HEK293T (cell line): ENCODE measurements around the gene TMCO5A.

Experiments
- CTCF ChIA-PET: fragments of 350-600 bp; formaldehyde crosslinking; extraction: SDS; loops from one replicate; lab custom pipeline; 2021; ENCODE audit warnings: antibody characterized with exemption, inconsistent platforms; lab: Yijun Ruan, JAX
- POLR2A ChIA-PET: fragments of 350-600 bp; formaldehyde crosslinking; extraction: SDS; loops from one replicate; lab custom pipeline; 2020; ENCODE audit warnings: antibody characterized with exemption, inconsistent platforms; lab: Yijun Ruan, JAX
- DNase-seq: peaks from one replicate; pipeline ENCODE4 v3.0.0; 2012; ENCODE audit warnings: mixed read lengths; ENCODE audit errors: extremely low spot score
- ARNT ChIP-seq: fragments of 450-650 bp; IDR thresholded peaks from 2 replicates; pipeline ENCODE4 v1.6.1; 2017; ENCODE audit warnings: mild to moderate bottlenecking
- CTBP1 ChIP-seq: fragments of 450-650 bp; IDR thresholded peaks from 2 replicates; pipeline ENCODE4 v1.6.1; 2016; ENCODE audit warnings: borderline replicate concordance
- L3MBTL2 ChIP-seq: fragments of 450-650 bp; conservative IDR thresholded peaks from 2 replicates; pipeline ENCODE4 v1.6.1; 2016; ENCODE audit warnings: mild to moderate bottlenecking
- SUZ12 ChIP-seq: fragments of 450-650 bp; IDR thresholded peaks from 2 replicates; pipeline ENCODE4 v1.6.1; 2016; ENCODE audit warnings: mild to moderate bottlenecking
- TARDBP ChIP-seq: fragments of 450-650 bp; IDR thresholded peaks from 2 replicates; pipeline ENCODE4 v1.6.1; 2016

The TMCO5A gene

GRCh38 chr15:37995461-37996347 is 61.3 kb downstream of the TMCO5A start:
- TF ChIP-seq TARDBP (no peak), SUZ12 (no peak), L3MBTL2 (no peak), CTBP1 (no peak), ARNT (no peak)
- DNase-seq: peak; percentile 15
- POLR2A ChIA-PET: no interaction called here
- CTCF ChIA-PET: interaction anchor here (0.5 to 2.1 kb wide), 8 partner anchors 14 to 1586 kb away, joined by 3 to 13 read pairs (median 4); no protein-coding TSS in a partner anchor
